Endothelial cell of umbilical vein (primary cell): ENCODE measurements around the gene PRG2. TPM values are rescaled to one million over a fixed set of nuclear protein-coding genes. Genes with fewer than 3 reads are reported as not detected.

Experiments used
- BruUV-seq: library from RNA; stranded (reverse); fragments of 400-500 nt; replicated peaks from 2 replicates; lab custom pipeline; 2021; lab: Mats Ljungman, UMichigan
- CTCF ChIA-PET: fragments of 300-600, 350-600 bp; sonication (Branson Sonifier 250); formaldehyde crosslinking; loops from one replicate; lab custom pipeline; 2021; ENCODE audit warnings: antibody characterized with exemption, inconsistent platforms; lab: Charles Lee
- POLR2A ChIA-PET: fragments of 300-600, 350-600 bp; sonication (Branson Sonifier 250); formaldehyde crosslinking; loops from one replicate; lab custom pipeline; 2021; ENCODE audit warnings: antibody characterized with exemption, inconsistent platforms; lab: Charles Lee
- DNase-seq: peaks from one replicate; pipeline ENCODE4 v3.0.0-alpha.2; 2011; ENCODE audit warnings: low read depth, low spot score
- FAIRE-seq: peaks from 2 replicates; lab custom pipeline; 2011; peaks lifted over from hg19 to GRCh38; lab: Jason Lieb, UNC
- H2AFZ ChIP-seq: 2 replicates; pipeline ENCODE4 v1.6.0; 2012; ENCODE audit warnings: low read depth, low read length, control low read depth, inconsistent platforms
- H3K27ac ChIP-seq: 2 replicates; pipeline ENCODE4 v1.5.1; 2011; ENCODE audit warnings: low read depth, mild to moderate bottlenecking, control low read depth, low read length, moderate library complexity; ENCODE audit not compliant: insufficient read depth
- H3K27me3 ChIP-seq, 2 experiments: 2 replicates each; pipeline versions ENCODE4 v1.6.0 to v1.6.1; 2011; ENCODE audit warnings: low read length in 2 of 2, mixed read lengths in 1 of 2; ENCODE audit not compliant: control insufficient read depth in 2 of 2, insufficient read depth in 2 of 2
- H3K36me3 ChIP-seq, 2 experiments: 2 replicates in 1 of 2; 3 replicates in 1 of 2; pipeline ENCODE4 v1.5.1; 2011; ENCODE audit warnings: low read length in 2 of 2, mild to moderate bottlenecking in 1 of 2, moderate library complexity in 1 of 2; ENCODE audit not compliant: control insufficient read depth in 2 of 2, insufficient read depth in 2 of 2; ENCODE audit errors: extremely low read depth in 1 of 2
- H3K4me1 ChIP-seq: 3 replicates; pipeline ENCODE4 v1.5.1; 2011; ENCODE audit warnings: mild to moderate bottlenecking, low read length; ENCODE audit not compliant: control insufficient read depth, insufficient read depth; ENCODE audit errors: extremely low read depth
- H3K4me2 ChIP-seq: 2 replicates; pipeline ENCODE4 v1.6.1; 2011; ENCODE audit warnings: low read length, control low read depth, mixed read lengths; ENCODE audit not compliant: insufficient read depth
- H3K4me3 ChIP-seq, 3 experiments: fragments of 200-600 bp in 1 of 3; sonication (generic), shearing (Covaris generic) in 1 of 3; replicated peaks in 1 of 3; 2 replicates each; pipeline ENCODE4 v1.5.1; 2011 to 2016; ENCODE audit warnings: control low read depth in 3 of 3, low read length in 3 of 3, mild to moderate bottlenecking in 2 of 3, inconsistent platforms in 1 of 3, low read depth in 1 of 3, moderate library complexity in 1 of 3; ENCODE audit not compliant: insufficient read depth in 1 of 3
- H3K79me2 ChIP-seq: 2 replicates; pipeline ENCODE4 v1.6.0; 2012; ENCODE audit warnings: low read length, inconsistent platforms; ENCODE audit not compliant: control insufficient read depth, insufficient read depth
- H3K9ac ChIP-seq: replicated peaks from 2 replicates; pipeline ENCODE3; 2011; ENCODE audit warnings: low read length, control low read depth; ENCODE audit not compliant: insufficient read depth; ENCODE audit errors: extremely low read depth
- H3K9me1 ChIP-seq: replicated peaks from 3 replicates; pipeline ENCODE4 v1.6.0; 2011; ENCODE audit warnings: mild to moderate bottlenecking, low read length; ENCODE audit not compliant: control insufficient read depth, insufficient read depth; ENCODE audit errors: extremely low read depth
- H3K9me3 ChIP-seq: replicated peaks from 2 replicates; pipeline ENCODE4 v1.5.1; 2012; ENCODE audit warnings: low read length, inconsistent platforms; ENCODE audit not compliant: control insufficient read depth, insufficient read depth
- H4K20me1 ChIP-seq: replicated peaks from 2 replicates; pipeline ENCODE3; 2011; ENCODE audit warnings: mild to moderate bottlenecking, low read length; ENCODE audit not compliant: control insufficient read depth, insufficient read depth; ENCODE audit errors: extremely low read depth
- CTCF ChIP-seq, 2 donors: IDR thresholded peaks; 1 replicate in 1 of 2; 2 replicates in 1 of 2; pipeline ENCODE4 v1.5.1; 2011; ENCODE audit warnings: low read length in 2 of 2, mild to moderate bottlenecking in 2 of 2, moderate library complexity in 2 of 2, control low read depth in 1 of 2, inconsistent platforms in 1 of 2, low read depth in 1 of 2; ENCODE audit not compliant: insufficient read depth in 1 of 2; ENCODE audit errors: extremely low read depth in 1 of 2
- EZH2 ChIP-seq: IDR thresholded peaks from 2 replicates; pipeline ENCODE4 v1.6.1; 2012; ENCODE audit warnings: borderline replicate concordance, low read depth, mild to moderate bottlenecking, moderate library complexity, low read length, inconsistent platforms; ENCODE audit not compliant: severe bottlenecking
- GATA2 ChIP-seq: IDR thresholded peaks from 2 replicates; pipeline ENCODE4 v1.7.0; 2011; ENCODE audit warnings: low read depth, mild to moderate bottlenecking, moderate library complexity, mixed read lengths, low read length; ENCODE audit not compliant: insufficient read length, insufficient read depth
- JUN ChIP-seq: IDR thresholded peaks from 2 replicates; pipeline ENCODE4 v1.6.1; 2011; ENCODE audit warnings: borderline replicate concordance, low read depth; ENCODE audit not compliant: insufficient read length, insufficient read depth
- MYC ChIP-seq: IDR thresholded peaks from one replicate; pipeline ENCODE4 v1.6.1; 2011; ENCODE audit warnings: mild to moderate bottlenecking, low read depth, low read length
- POLR2A ChIP-seq: IDR thresholded peaks from 2 replicates; pipeline ENCODE4 v1.6.1; 2012; ENCODE audit warnings: low read depth, mild to moderate bottlenecking, control low read depth, low read length
- POLR2AphosphoS5 ChIP-seq: IDR thresholded peaks from 2 replicates; pipeline ENCODE4 v1.6.1; 2012; ENCODE audit warnings: low read depth, mild to moderate bottlenecking, control low read depth, low read length, moderate library complexity; ENCODE audit not compliant: insufficient read depth
- dilution Hi-C: fragments of 300-500 bp; cut with MboI; formaldehyde crosslinking; loops from one replicate; pipeline ENCODE4 v1.15.0; 2019; ENCODE audit warnings: low sequenced_read_pairs; ENCODE audit not compliant: extremely low pct_ligation_motif_present
- intact Hi-C: fragments of 100-400 bp; cut with micrococcal nuclease; formaldehyde crosslinking; loops from one replicate; pipeline ENCODE4 v1.10.0; 2022
- polyA plus RNA-seq, 4 experiments: library from polyadenylated mRNA; depleted of rRNA in 3 of 4; stranded (reverse) in 3 of 4; unstranded in 1 of 4; fragments of >200 nt; gene quantifications; 2 replicates each; pipeline versions ENCODE4 v1.2.1 to v1.2.3, GENCODE V29; 2011 to 2012; ENCODE audit warnings: missing spikeins in 1 of 4
- total RNA-seq: library from RNA; stranded (reverse); gene quantifications from 2 replicates; pipeline ENCODE4 v1.2.3, GENCODE V29; 2021

PRG2 gene
- total and polyA plus RNA-seq, 2 donors (not counting 3 experiments of a cell fraction or from before 2014, with no cell fraction given), result 0.08 to 0.55 TPM

DNA sequence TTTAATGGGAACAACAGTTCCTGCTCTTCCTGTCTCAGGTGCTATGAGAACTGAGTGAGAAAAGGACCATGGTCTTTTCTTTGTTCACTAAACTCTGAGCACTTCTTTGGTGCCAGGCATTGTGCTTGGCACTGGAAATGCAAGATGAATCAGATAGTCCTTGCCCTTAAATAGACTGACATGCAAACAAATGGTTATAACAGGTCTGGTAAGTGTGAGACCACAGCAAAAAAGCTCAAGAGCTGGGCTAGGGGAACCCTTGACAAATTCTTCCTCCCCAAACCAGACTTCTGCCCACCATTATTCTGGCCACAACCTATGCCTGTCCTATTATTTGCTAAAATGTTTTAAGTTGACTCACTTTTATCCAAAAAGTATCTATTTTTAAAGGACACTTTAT, 31.4 kb upstream of the PRG2 start:
- ChIA-PET POLR2A (no interaction called here), CTCF (no interaction called here)
- Histone ChIP-seq H3K4me2 (no peak overlapping the region), H3K9me1 (no peaks in the 10 kb centered on the region), H3K9ac (no peak overlapping the region), H3K27me3 (no peaks in the 10 kb centered on the region), H3K27ac (no peak overlapping the region), H2AFZ (no peak overlapping the region), H3K79me2 (peaks cover 19% of the 10 kb centered on the region), H3K36me3 (peaks cover 6% of the 10 kb centered on the region in 2 experiments), H3K9me3 (no peaks in the 10 kb centered on the region), H3K4me1 (peaks cover 34% of the 10 kb centered on the region), H4K20me1 (no peaks in the 10 kb centered on the region), H3K4me3 (no peak overlapping the region)
- intact Hi-C loops, result loop anchor here (10.0 kb wide), 1 partner anchor 583 kb away; no protein-coding TSS in a partner anchor
- FAIRE-seq (no peak), DNase-seq (no peak)
- BruUV-seq, result no TSS peak
- TF ChIP-seq MYC (no peak), POLR2AphosphoS5 (no peak), GATA2 (no peak), POLR2A (no peak), JUN (no peak)
- dilution Hi-C loops, result no loop called here

- no peak overlapping the region for H3K4me3 ChIP-seq
- no peak overlapping the region for H3K4me2 ChIP-seq
- H3K27me3 ChIP-seq, result no peaks in the 10 kb centered on the region
- BruUV-seq, result no TSS peak
- H4K20me1 ChIP-seq, result no peaks in the 10 kb centered on the region
- peaks cover 6 to 9% of the 10 kb centered on the region in 2 experiments for H3K36me3 ChIP-seq
- H3K27ac ChIP-seq, result no peak overlapping the region
- H3K9me1 ChIP-seq, result no peaks in the 10 kb centered on the region
- ChIA-PET POLR2A (no interaction called here), CTCF (no interaction called here)
- no peak overlapping the region for H2AFZ ChIP-seq
- H3K4me1 ChIP-seq, result peaks cover 32% of the 10 kb centered on the region
- intact Hi-C loops, result loop anchor here (10.0 kb wide), 1 partner anchor 584 kb away; no protein-coding TSS in a partner anchor
- peaks cover 14% of the 10 kb centered on the region for H3K79me2 ChIP-seq
- no peak for FAIRE-seq
- no peak for DNase-seq
- TF ChIP-seq EZH2, result no peak
- no peak for TF ChIP-seq GATA2
- no peak for TF ChIP-seq POLR2A
- no peak for TF ChIP-seq JUN
- TF ChIP-seq CTCF (IDR thresholded peaks at IDR 0.05; ENCODE audit: extremely low read depth in 1 of 2, insufficient read depth in 1 of 2, low read depth in 1 of 2, low read length in 2 of 2), result no peak
- H3K9ac ChIP-seq, result no peak overlapping the region
- dilution Hi-C loops, result no loop called here
- no peaks in the 10 kb centered on the region for H3K9me3 ChIP-seq
Observed at GRCh38 chr11:57421066-57421465, 30.6 kb upstream of the PRG2 start.
